ENCODE data around the gene FOXN3. TPM values are rescaled to one million over a fixed set of nuclear protein-coding genes. Genes with fewer than 3 reads are reported as not detected.

Gene FOXN3
- total RNA-seq, 4 donors from 2014 or later = 91.7 to 207 (median 125) TPM

DNA sequence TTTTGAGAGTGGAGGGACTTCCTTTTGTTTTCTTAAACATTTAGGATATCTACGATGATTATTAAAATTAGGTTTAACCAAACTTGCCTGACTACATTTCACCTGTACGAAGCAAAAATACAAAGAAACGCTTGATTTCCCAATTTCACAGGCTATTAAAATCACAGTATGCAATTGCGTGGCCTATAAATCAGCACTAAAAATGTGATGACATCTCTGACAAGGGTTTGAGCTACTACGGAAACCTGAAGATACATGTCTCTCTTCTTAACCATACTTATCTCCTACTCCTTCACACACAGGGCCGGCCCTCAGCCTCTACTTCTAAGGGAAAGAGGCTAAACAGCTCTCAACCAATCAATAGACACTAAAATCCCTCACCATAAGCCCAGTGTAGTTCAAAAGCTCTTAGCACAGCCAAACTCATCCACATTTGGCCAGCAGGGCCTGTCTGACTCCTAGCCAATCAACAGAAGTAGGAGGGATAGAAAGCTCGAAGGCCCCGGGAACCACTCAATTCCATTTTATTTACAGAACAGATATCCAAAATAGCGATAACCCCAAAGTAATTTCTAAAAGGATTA, 137.3 kb downstream of the FOXN3 start:
- no peak for DNase-seq (ENCODE audit: low spot score)
- no peak for ATAC-seq (ENCODE audit: low FRiP score)
- TF ChIP-seq, protein P1, sequence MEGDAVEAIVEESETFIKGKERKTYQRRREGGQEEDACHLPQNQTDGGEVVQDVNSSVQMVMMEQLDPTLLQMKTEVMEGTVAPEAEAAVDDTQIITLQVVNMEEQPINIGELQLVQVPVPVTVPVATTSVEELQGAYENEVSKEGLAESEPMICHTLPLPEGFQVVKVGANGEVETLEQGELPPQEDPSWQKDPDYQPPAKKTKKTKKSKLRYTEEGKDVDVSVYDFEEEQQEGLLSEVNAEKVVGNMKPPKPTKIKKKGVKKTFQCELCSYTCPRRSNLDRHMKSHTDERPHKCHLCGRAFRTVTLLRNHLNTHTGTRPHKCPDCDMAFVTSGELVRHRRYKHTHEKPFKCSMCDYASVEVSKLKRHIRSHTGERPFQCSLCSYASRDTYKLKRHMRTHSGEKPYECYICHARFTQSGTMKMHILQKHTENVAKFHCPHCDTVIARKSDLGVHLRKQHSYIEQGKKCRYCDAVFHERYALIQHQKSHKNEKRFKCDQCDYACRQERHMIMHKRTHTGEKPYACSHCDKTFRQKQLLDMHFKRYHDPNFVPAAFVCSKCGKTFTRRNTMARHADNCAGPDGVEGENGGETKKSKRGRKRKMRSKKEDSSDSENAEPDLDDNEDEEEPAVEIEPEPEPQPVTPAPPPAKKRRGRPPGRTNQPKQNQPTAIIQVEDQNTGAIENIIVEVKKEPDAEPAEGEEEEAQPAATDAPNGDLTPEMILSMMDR (IDR thresholded peaks at IDR 0.05) = no peak

DNA sequence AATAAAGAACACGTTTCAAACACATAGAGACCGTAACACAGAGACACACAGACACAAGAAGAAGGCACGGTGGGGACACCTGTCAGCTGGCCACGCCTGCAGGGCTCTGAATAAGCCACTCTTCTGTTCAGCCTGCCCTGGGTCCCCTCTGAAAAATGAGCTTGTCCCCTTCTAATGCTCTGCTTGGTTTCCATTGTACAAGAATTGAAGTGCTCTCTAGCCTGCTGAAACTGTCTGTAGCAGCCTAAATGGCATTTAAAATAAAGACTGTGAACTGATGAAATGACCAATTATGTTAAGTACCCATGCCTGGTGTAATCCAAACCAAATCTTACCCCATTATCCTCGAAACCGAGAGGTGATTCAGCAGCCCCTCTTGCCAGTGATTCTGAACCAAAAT, 139.8 kb downstream of the FOXN3 start:
- ATAC-seq (ENCODE audit: low FRiP score) = no peak
- TF ChIP-seq, protein P1 (IDR thresholded peaks at IDR 0.05) = no peak
- no peak for DNase-seq (ENCODE audit: low spot score)

DNA sequence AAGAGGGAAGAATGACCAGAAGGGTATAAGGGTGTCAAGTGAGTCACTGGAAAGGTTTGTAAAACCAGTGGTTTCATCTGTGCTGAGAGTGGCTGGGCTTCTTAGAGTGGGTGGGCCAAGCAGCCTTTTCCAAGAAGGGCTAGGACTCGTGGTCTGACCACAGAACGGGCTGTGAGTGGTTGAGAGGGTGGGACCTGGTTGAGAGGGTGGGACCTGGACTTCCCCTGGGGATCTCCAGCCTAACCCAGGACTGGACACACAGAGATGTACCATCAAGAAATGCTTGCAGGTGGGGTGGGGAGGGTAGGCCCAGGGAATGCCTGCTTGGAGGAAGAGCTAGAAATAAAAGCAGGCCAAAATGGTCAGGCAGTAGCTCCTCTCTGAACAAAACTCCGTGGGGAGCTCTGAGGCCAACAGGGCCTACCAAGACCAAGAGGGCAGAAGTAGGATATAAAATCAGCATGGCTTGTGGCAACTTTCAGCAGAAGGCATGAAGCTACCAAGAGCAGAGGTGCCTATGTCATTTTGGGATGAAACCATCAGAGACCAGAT, 140.5 kb downstream of the FOXN3 start:
- TF ChIP-seq, protein P1 (IDR thresholded peaks at IDR 0.05) = no peak
- no peak for ATAC-seq (ENCODE audit: low FRiP score)
- DNase-seq (ENCODE audit: low spot score) = no peak

DNA sequence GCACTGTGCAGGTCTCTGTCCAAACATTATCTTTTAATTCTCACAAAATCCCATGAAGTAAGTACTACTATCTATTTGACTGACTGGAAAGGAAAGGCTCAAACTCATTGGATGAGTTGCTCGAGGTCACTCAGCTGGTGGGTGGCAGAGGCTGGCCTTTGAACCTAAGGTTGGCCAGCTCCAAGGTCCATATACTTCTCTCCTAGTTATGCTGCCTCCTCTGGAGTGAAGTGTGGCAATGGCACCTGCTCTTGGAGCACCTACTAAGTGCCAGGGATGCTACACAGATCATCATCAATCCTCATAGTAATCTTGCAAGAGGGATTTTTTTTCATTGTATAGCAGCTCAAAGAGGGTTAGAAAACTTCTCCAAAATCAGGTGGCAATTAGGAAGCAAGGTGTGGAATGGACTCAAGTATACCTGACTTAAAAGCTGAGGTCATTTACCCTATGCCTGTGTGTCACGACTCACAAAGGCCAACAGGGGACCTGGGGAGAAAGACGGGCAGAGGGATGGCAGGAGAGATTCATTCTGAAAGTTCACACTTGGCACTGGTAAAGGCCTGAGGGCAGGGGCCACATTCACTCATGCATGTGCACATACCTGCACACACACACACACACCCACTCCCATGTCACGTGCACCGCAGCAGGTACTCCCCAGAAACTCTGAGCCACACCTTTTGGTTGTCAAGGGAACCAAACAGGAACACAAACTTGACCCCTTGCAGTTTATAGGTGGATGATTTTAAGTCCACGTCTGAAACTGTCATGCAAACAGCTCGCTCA, 146.4 kb downstream of the FOXN3 start:
- no peak for ATAC-seq (ENCODE audit: low FRiP score)
- DNase-seq (ENCODE audit: low spot score) = no peak

DNA sequence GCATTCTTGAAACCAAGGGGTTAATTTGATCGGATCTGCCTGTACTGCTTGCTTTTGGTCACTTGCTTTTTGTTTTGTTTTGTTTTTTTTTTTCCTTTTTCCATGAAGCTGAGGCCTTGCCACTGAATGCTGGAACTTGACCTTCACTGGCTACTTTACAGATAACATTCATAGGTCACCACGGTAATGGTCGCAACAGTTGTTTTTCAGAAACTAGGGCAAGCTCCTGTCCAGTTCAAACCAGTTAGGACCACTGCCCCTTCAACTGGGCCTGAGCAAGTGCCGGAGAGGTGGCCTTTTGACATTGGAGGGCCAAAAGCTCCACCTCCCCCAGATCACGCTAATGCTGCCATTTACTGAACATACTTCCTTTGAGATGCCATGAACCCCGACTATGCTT, 147.6 kb downstream of the FOXN3 start:
- DNase-seq (ENCODE audit: low spot score) (no peak), ATAC-seq (ENCODE audit: low FRiP score) (no peak)
- TF ChIP-seq, protein P1 (IDR thresholded peaks at IDR 0.05) = no peak

More for the DNA sequence above, 146.4 kb downstream of the FOXN3 start:
- TF ChIP-seq, protein P1 (IDR thresholded peaks at IDR 0.05) = no peak

DNA sequence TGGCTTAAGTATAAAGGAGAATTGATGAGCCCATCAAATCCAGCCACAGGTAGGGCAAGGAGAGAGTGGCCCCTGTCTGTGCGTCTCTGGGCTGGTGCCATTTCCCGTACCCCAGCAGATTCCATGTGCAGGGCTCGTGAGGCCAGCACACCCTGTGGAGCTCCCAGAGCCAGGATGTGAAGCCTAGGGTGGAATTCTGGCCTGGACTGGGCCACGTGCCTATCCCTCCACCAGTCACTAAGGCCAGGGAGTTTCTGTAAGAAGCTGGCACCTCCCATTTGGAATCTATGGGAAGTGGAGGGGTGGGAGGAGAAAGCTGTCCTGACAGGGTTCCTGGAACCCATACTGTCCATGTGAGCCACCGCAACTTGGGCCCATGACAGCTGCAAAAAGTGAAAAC, 148.5 kb downstream of the FOXN3 start:
- TF ChIP-seq, protein P1 (IDR thresholded peaks at IDR 0.05) = no peak
- no peak for DNase-seq (ENCODE audit: low spot score)
- ATAC-seq (ENCODE audit: low FRiP score) = no peak

All from omental fat pad (tissue), 4 donors.